Measurements from ENCODE around the gene DCXR.

GRCh38 chr17:82054351-82055022 is 17.0 kb upstream of the DCXR start:
- TF ChIP-seq ZBTB49 (tag by site-specific recombination; IDR thresholded peaks at IDR 0.05; ENCODE audit: low read depth) (no peak), ZNF274 (IDR thresholded peaks at IDR 0.05; ENCODE audit: low read length) (no peak), ZNF274 (tag by site-specific recombination; IDR thresholded peaks at IDR 0.05; ENCODE audit: borderline replicate concordance) (no peak), CTCF (tag by site-specific recombination; IDR thresholded peaks at IDR 0.05) (no peak), ZNF514 (tag by site-specific recombination; IDR thresholded peaks at IDR 0.05) (no peak), ZNF211 (tag by site-specific recombination; IDR thresholded peaks at IDR 0.05; ENCODE audit: low read depth) (no peak), ZNF174 (tag by site-specific recombination; IDR thresholded peaks at IDR 0.05) (no peak), ZNF140 (tag by site-specific recombination; IDR thresholded peaks at IDR 0.05) (no peak), HOXA7 (CRISPR knock-in tag; IDR thresholded peaks at IDR 0.05; ENCODE audit: borderline replicate concordance) (no peak), KLF9 (tag by site-specific recombination; IDR thresholded peaks at IDR 0.05; ENCODE audit: low read depth) (no peak), ZNF707 (tag by site-specific recombination; IDR thresholded peaks at IDR 0.05) (no peak)
